Osteocyte (in vitro differentiated cells): ENCODE measurements around the gene TINCR. TPM values are rescaled to one million over a fixed set of nuclear protein-coding genes. Genes with fewer than 3 reads are reported as not detected.

ENCODE experiments used
- DNase-seq: peaks from one replicate; pipeline ENCODE4 v3.0.0; 2021; ENCODE audit warnings: mixed read lengths; ENCODE audit not compliant: unreplicated experiment; ENCODE audit errors: extremely low spot score
- H3K27ac Mint-ChIP-seq: one replicate; pipeline ENCODE4 v1.8.0; 2021; ENCODE audit warnings: mild to moderate bottlenecking, mixed read lengths; ENCODE audit not compliant: unreplicated experiment
- H3K27me3 Mint-ChIP-seq: one replicate; pipeline ENCODE4 v1.8.0; 2021; ENCODE audit warnings: mixed read lengths; ENCODE audit not compliant: unreplicated experiment
- H3K36me3 Mint-ChIP-seq: one replicate; pipeline ENCODE4 v1.8.0; 2021; ENCODE audit warnings: mixed read lengths; ENCODE audit not compliant: unreplicated experiment
- H3K4me1 Mint-ChIP-seq: one replicate; pipeline ENCODE4 v1.8.0; 2021; ENCODE audit warnings: mixed read lengths; ENCODE audit not compliant: unreplicated experiment
- H3K4me3 Mint-ChIP-seq: one replicate; pipeline ENCODE4 v1.8.0; 2021; ENCODE audit warnings: mild to moderate bottlenecking, moderate library complexity, mixed read lengths; ENCODE audit not compliant: unreplicated experiment
- H3K9me3 Mint-ChIP-seq: one replicate; pipeline ENCODE4 v1.8.0; 2021; ENCODE audit warnings: mixed read lengths; ENCODE audit not compliant: unreplicated experiment
- total RNA-seq: library from RNA; stranded (reverse); gene quantifications from 2 replicates; pipeline ENCODE4 v1.2.1, GENCODE V29; 2021
- TF ChIP-seq, protein P1 (sequence below): fragments of 200-600 bp; sonication (generic); IDR thresholded peaks from 2 replicates; pipeline ENCODE4 v1.5.0; 2021; ENCODE audit warnings: antibody characterized with exemption, mild to moderate bottlenecking, moderate library complexity

Gene TINCR
- total RNA-seq, 1 donor from 2014 or later = 13.5 TPM

DNA sequence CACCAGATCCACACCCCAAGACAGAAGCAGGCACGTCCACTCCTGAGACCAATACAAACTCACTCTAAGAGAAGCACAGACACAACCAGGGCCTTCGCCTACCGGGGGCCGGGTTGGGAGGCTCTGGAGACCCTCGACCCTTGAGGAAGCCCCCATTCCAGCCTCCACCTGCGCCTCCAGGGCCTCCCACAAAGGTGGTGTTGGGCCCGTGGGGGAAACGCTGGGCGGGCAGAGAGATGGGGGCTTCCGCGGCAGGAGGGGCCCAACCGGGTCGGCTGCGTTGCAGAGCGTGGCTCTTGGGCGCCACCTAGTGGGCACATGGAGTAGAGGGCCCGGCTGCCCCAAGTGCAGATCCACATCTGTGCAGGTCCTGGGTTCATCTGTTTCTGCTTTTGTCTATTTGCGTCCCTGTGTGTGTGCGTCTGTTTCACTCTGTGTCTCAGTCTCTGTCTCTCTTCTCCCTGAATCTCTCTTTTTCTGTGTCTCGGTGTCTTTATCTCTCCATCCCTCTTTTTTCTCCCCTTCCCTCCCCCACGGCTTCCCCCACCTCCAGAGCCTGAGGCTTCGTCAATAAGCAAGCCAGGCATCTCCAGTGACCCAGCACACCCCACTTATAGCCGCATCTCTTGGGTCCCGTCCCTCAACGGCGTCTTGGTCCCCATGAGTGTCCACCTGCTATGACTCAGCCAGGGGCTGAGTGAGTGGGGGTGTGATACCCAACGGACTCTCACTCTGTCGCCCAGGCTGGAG is 10.5 kb upstream of the TINCR start:
- no peaks in the 10 kb centered on the region for H3K27me3 Mint-ChIP-seq

DNA sequence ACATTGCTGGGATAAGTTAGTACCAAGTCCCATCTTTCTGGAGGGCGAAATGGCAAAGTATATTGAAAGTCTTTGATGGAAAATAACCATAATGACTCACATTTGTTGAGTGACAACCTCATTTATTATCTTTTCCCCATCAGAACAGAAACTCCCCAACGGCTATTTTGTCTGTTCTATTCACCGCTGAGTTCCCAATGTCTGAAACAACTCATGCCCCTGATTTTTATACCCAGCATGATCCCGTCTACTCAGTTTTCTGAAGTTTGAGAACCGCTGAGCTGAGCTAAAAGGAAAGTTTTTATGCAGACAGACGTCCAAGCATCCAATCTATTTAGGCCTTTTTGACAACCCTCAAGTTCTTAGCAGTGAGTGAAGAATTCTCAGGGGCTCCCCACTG is 7.8 kb upstream of the TINCR start:
- Mint-ChIP-seq H3K4me3 (no peak overlapping the region), H3K9me3 (no peaks in the 10 kb centered on the region), H3K36me3 (no peaks in the 10 kb centered on the region), H3K4me1 (peaks cover 45% of the 10 kb centered on the region), H3K27me3 (no peaks in the 10 kb centered on the region), H3K27ac (peak overlapping the region; percentile 62)
- DNase-seq = no peak
- TF ChIP-seq, protein P1, sequence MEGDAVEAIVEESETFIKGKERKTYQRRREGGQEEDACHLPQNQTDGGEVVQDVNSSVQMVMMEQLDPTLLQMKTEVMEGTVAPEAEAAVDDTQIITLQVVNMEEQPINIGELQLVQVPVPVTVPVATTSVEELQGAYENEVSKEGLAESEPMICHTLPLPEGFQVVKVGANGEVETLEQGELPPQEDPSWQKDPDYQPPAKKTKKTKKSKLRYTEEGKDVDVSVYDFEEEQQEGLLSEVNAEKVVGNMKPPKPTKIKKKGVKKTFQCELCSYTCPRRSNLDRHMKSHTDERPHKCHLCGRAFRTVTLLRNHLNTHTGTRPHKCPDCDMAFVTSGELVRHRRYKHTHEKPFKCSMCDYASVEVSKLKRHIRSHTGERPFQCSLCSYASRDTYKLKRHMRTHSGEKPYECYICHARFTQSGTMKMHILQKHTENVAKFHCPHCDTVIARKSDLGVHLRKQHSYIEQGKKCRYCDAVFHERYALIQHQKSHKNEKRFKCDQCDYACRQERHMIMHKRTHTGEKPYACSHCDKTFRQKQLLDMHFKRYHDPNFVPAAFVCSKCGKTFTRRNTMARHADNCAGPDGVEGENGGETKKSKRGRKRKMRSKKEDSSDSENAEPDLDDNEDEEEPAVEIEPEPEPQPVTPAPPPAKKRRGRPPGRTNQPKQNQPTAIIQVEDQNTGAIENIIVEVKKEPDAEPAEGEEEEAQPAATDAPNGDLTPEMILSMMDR = no peak

More for the DNA sequence above, 10.5 kb upstream of the TINCR start:
- peaks cover 40% of the 10 kb centered on the region for H3K4me1 Mint-ChIP-seq
- no peak overlapping the region for H3K27ac Mint-ChIP-seq
- peaks cover 2% of the 10 kb centered on the region for H3K36me3 Mint-ChIP-seq
- TF ChIP-seq, protein P1 = peak; percentile 100
- DNase-seq = peak; percentile 91
- H3K9me3 Mint-ChIP-seq = no peaks in the 10 kb centered on the region
- H3K4me3 Mint-ChIP-seq = no peak overlapping the region

DNA sequence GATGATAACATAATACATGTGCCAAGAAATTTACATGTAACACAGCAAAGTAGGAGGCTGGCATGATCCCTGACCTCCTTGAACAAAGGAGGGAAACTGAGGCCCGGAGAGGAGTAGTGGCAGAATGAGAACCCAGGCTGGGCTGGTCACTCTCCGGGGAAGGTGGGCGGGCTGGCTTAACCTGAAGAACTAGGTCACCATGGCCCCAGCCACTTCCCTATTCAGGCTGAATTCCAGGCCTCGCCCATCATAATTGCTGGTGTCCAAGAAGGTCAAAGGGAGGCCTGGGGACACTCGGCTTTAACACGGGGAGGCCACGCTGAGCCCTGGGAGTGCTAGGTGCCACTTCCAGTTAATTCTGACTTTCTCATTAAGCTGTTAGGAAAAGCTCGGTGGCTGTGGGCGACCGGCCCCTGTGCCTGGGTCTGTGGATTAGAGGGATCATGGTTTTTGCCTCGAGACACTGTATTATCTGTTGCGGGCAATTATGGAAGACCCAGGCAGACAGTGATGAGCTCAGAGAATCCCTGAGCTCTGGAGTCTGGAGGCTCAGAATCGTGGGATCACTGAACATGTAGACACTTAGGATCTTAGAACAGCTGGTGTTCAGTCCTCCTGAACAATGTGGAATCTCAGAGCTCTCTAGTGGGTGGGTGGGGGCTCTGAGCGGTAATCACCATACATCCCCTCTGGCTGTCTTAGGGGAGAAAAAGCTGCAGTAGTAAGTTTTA is 5.0 kb upstream of the TINCR start:
- peaks cover 27% of the 10 kb centered on the region for H3K4me1 Mint-ChIP-seq
- peak overlapping the region; percentile 64 for H3K27ac Mint-ChIP-seq
- no peaks in the 10 kb centered on the region for H3K36me3 Mint-ChIP-seq
- TF ChIP-seq, protein P1 = no peak
- no peak overlapping the region for H3K4me3 Mint-ChIP-seq
- no peak for DNase-seq
- H3K9me3 Mint-ChIP-seq = no peaks in the 10 kb centered on the region
- H3K27me3 Mint-ChIP-seq = no peaks in the 10 kb centered on the region

DNA sequence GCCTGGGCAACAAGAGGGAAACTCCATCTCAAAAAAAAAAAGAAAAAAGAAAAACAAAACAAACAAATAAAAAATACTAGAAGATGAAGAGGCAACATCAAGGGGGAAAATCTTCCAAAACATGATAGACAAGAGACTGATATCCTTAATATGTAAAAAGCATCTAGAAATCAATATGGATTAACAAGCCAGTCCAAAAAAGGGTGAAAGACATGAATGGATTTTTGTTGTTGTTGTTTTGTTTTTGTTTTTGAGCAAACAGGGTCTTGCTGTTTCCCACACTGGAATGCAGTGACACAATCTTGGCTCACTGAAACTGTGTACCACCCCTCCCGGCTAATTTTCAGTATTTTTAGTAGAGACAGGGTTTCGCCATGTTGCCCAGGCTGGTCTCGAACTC is 4.0 kb upstream of the TINCR start:
- H3K36me3 Mint-ChIP-seq = no peaks in the 10 kb centered on the region
- peaks cover 23% of the 10 kb centered on the region for H3K4me1 Mint-ChIP-seq
- no peak for DNase-seq
- H3K27ac Mint-ChIP-seq = no peak overlapping the region
- TF ChIP-seq, protein P1 = no peak
- no peak overlapping the region for H3K4me3 Mint-ChIP-seq
- H3K27me3 Mint-ChIP-seq = no peaks in the 10 kb centered on the region
- H3K9me3 Mint-ChIP-seq = no peaks in the 10 kb centered on the region

DNA sequence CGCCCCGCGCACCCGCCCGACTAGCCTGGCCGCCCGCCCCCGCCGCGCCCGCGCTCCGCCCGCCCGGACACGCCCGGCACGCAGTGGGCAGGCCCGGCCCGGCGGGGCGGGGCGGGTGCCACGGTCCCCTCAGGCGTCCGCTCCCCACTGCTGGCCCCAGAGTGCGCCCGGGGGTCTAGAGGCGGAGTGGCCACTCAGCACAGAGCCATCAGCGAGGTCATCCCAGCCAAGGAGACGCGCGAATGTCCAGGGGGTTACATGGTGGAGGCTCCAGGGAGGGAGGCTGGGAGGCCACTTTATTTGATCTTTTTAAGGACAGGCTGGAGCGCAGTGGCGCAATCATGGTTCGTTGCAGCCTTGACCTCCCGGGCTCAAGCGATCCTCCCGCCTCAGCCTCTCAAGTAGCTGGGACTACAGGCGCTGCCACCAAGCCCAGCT is 236 bp upstream of the TINCR start:
- no peak for DNase-seq
- Mint-ChIP-seq H3K4me1 (peaks cover 23% of the 10 kb centered on the region), H3K27ac (no peak overlapping the region), H3K4me3 (peak overlapping the region; percentile 60), H3K9me3 (no peaks in the 10 kb centered on the region), H3K27me3 (no peaks in the 10 kb centered on the region), H3K36me3 (no peaks in the 10 kb centered on the region)
- TF ChIP-seq, protein P1 = no peak
